ENCODE data around the gene PIP5K1C.

DNA sequence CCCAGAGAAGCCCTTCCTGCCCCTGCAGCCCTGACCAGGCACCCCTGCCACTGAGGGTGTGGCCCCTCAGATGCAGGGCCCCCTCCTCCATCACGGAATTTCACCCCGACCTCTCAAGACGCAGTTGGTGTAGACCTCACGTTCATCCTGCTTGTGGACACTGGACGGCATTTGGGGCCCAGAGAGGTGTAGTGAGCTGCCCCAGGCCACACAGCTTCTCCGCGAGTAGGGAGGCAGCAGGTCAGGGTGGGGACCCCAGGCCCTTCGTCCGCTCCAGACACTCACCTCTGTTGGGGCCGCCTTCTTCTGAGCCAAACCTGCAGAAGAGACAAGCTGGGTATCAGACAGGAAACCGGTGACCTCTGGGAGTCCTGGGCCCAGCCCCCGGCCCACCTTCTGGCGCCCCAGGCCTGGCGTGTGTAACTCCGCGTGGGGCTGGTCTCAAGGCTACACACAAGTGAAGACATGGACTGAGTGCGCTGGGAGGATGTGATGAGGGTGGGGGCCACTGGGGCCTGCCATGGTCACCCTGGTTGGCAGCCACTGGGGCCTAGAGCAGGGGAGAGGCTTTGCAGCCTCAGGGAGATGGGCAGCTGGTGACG is 33.1 kb downstream of the PIP5K1C start:
- TF ChIP-seq CTCF (IDR thresholded peaks at IDR 0.05) (no peak), POLR2A (IDR thresholded peaks at IDR 0.05) (no peak)
